ENCODE results near the gene FBRS. TPM values are rescaled to one million over a fixed set of nuclear protein-coding genes. Genes with fewer than 3 reads are reported as not detected.

The FBRS gene
- total RNA-seq, 2 donors from 2014 or later: 39.3 to 160 TPM

- Histone ChIP-seq H3K4me3 (no peak overlapping the region), H3K27me3 (replicated peaks; ENCODE audit: insufficient read depth) (no peaks in the 10 kb centered on the region), H3K36me3 (peaks cover 82% of the 10 kb centered on the region), H3K27ac (no peak overlapping the region), H3K9me3 (no peaks in the 10 kb centered on the region), H3K4me1 (ENCODE audit: control insufficient read depth in 1 of 2, low read depth in 2 of 2) (peaks cover 0 to 20% of the 10 kb centered on the region in 2 donors)
- ATAC-seq (ENCODE audit: insufficient number of reproducible peaks, low FRiP score, low read depth) (no peak), DNase-seq (ENCODE audit: low spot score) (no peak)
- TF ChIP-seq, protein P1, sequence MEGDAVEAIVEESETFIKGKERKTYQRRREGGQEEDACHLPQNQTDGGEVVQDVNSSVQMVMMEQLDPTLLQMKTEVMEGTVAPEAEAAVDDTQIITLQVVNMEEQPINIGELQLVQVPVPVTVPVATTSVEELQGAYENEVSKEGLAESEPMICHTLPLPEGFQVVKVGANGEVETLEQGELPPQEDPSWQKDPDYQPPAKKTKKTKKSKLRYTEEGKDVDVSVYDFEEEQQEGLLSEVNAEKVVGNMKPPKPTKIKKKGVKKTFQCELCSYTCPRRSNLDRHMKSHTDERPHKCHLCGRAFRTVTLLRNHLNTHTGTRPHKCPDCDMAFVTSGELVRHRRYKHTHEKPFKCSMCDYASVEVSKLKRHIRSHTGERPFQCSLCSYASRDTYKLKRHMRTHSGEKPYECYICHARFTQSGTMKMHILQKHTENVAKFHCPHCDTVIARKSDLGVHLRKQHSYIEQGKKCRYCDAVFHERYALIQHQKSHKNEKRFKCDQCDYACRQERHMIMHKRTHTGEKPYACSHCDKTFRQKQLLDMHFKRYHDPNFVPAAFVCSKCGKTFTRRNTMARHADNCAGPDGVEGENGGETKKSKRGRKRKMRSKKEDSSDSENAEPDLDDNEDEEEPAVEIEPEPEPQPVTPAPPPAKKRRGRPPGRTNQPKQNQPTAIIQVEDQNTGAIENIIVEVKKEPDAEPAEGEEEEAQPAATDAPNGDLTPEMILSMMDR (IDR thresholded peaks at IDR 0.05): no peak
Measured at GRCh38 chr16:30666681-30667080, 8.4 kb downstream of the FBRS start.

GRCh38 chr16:30667361-30667905 is 9.2 kb downstream of the FBRS start:
- H3K4me1 ChIP-seq (ENCODE audit: control insufficient read depth in 1 of 2, low read depth in 2 of 2): peaks cover 0 to 13% of the 10 kb centered on the region in 2 donors
- peaks cover 75% of the 10 kb centered on the region for H3K36me3 ChIP-seq
- H3K9me3 ChIP-seq: no peaks in the 10 kb centered on the region
- no peak overlapping the region for H3K27ac ChIP-seq
- no peaks in the 10 kb centered on the region for H3K27me3 ChIP-seq (replicated peaks; ENCODE audit: insufficient read depth)
- H3K4me3 ChIP-seq: no peak overlapping the region
- DNase-seq (ENCODE audit: low spot score): no peak
- TF ChIP-seq, protein P1 (IDR thresholded peaks at IDR 0.05): no peak
- no peak for ATAC-seq (ENCODE audit: insufficient number of reproducible peaks, low FRiP score, low read depth)

DNA sequence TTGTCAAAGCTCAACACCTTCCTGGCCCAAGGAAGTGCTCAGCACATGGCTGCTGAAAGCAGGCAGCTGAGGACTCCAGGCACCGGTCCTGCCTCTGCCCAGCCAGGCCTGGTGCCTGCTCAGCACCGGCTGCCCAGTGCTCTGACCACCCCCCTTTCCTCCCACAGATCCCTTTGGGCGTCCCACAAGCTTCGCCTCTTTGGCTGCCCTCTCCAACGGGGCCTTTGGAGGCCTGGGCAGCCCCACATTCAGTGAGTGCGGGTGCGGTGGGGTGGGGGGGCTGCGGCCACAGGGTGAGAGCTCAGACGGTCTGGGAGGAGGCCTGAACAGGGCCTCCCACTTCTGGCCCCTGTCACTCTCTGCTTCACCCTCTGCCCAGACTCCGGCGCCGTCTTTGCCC is 10.2 kb downstream of the FBRS start:
- Histone ChIP-seq H3K27me3 (replicated peaks; ENCODE audit: insufficient read depth) (no peaks in the 10 kb centered on the region), H3K9me3 (no peaks in the 10 kb centered on the region), H3K27ac (no peak overlapping the region), H3K36me3 (peaks cover 65% of the 10 kb centered on the region), H3K4me1 (ENCODE audit: control insufficient read depth in 1 of 2, low read depth in 2 of 2) (peaks cover 0 to 4% of the 10 kb centered on the region in 2 donors), H3K4me3 (no peak overlapping the region)
- no peak for ATAC-seq (ENCODE audit: insufficient number of reproducible peaks, low FRiP score, low read depth)
- TF ChIP-seq, protein P1 (IDR thresholded peaks at IDR 0.05): no peak
- DNase-seq (ENCODE audit: low spot score): no peak

DNA sequence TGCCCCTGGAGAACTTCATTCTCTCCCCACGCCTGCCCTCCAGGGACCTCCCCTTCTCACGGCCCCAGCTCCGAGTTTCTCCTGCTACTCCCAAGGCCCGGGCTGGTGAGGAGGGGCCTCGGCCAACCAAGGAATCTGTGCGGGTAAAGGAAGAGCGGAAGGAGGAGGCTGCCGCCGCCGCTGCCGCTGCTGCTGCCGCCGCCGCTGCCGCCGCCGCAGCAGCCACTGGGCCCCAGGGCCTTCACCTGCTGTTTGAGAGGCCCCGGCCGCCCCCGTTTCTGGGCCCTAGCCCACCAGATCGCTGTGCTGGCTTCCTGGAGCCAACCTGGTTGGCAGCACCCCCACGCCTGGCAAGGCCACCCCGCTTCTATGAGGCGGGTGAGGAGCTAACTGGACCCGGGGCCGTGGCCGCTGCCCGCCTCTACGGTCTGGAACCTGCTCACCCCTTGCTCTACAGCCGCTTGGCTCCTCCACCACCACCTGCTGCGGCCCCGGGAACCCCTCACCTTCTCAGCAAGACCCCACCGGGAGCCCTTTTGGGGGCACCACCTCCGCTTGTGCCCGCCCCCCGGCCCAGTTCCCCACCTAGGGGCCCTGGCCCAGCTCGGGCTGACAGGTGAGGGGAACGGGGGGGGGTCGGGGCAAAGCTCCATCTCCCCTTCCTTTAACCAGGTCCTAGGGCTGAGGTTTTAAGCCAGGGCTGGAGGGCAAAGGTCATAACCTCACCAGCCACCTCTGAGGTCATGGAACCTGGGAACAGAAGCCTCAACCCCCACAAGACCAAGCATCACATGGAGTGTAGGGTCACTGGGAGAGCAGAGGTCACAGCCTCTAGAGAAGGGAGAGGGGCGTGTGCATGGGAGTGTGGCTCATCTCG is 11.0 kb downstream of the FBRS start:
- Histone ChIP-seq H3K4me3 (no peak overlapping the region), H3K36me3 (peaks cover 60% of the 10 kb centered on the region), H3K9me3 (no peaks in the 10 kb centered on the region), H3K27me3 (replicated peaks; ENCODE audit: insufficient read depth) (no peaks in the 10 kb centered on the region), H3K27ac (no peak overlapping the region), H3K4me1 (ENCODE audit: control insufficient read depth in 1 of 2, low read depth in 2 of 2) (no peaks in the 10 kb centered on the region)
- ATAC-seq (ENCODE audit: insufficient number of reproducible peaks, low FRiP score, low read depth) (no peak), DNase-seq (ENCODE audit: low spot score) (no peak)
- TF ChIP-seq, protein P1 (IDR thresholded peaks at IDR 0.05): no peak

Data from thoracic aorta (tissue), 2 donors.